NCI-H2196 treated with DMSO at 0.1 percent for 48 hours (cell line): ENCODE data around the gene EPB41.
"Not testable (repeated sequence)": the region's sequence is repeated elsewhere in the genome, so short reads cannot be mapped to it uniquely, and the experiment has no call there.

ENCODE experiments used
- DNase-seq: peaks from one replicate; lab custom pipeline; 2025; ENCODE audit not compliant: unreplicated experiment; lab: John Stamatoyannopoulos, UW

EPB41 gene

DNA sequence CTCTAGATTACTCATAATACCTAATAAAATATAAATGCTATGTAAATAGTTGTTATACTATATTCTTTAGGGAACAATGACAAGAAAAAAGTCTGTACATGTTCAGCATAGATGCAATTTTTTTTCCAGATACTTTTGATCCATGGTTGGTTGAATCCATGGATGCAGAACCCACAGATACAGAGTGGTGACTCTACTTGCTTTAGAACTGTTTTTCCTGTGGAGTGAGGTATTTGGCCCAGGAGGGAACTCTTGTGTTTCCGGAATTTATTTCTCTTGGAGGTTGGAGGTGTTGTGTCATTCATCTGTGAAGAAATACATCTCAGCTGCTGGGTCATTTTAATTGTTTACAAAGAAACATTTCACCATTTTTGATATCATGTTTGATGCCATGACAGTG is 180.6 kb downstream of the EPB41 start:
- no peak for DNase-seq

- no peak for DNase-seq
Observed at GRCh38 chr1:29096231-29096886, 182.0 kb downstream of the EPB41 start.

DNA sequence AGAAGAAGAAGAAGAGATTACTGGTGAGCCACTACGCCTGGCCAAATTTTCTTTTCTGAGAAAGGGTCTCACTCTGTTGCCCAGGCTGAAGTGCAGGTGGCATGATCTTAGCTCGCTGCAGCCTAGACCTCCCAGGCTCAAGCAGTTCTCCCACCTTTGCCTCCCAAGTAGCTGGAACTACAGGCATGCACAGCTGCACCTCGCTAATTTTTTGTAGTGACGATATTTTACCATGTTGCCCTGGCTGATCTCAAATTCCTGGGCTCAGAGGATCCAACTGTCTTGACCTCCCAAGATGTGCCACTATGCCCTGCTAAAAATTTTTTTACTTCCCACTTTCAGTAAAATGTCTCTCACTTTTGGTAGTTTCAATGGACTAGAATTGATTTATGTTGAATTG is 184.9 kb downstream of the EPB41 start:
- no peak for DNase-seq

DNA sequence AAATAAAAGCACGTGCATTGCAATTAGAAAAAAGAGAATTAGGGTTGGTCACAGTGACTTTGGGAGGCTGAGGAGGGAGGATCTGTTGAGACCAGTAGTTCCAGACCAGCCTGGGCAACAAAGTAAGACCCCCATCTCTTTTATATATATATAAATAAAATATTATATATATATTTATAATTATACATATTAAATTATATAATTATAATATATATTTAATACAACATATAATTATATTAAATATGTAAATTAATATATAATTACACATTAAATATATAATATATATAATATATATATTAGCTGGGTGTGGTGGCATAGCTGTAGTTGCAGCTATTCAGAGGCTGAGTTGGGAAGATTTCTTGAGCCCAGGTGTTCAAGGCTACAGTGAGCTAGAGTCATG is 186.1 kb downstream of the EPB41 start:
- no peak for DNase-seq

DNA sequence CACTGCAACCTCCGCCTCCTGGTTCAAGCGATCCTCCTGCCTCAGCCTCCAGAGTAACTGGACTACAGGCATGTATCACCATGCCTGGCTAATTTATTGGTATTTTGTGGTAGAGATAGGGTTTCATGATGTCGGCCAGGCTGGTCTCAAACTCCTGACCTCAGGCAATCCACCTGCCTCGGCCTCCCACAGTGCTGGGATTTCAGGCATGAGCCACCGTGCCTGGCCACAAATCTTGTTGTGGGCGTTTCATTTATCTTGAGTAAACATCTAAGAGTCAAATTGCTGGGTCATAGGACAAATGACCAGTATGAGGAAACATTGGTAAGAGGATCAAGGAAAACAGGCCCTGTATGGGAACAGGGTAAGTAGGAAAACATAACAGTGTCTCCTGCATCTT is 191.5 kb downstream of the EPB41 start:
- no peak for DNase-seq

GRCh38 chr1:29108041-29108440 is 193.7 kb downstream of the EPB41 start:
- not testable (repeated sequence) for DNase-seq

DNA sequence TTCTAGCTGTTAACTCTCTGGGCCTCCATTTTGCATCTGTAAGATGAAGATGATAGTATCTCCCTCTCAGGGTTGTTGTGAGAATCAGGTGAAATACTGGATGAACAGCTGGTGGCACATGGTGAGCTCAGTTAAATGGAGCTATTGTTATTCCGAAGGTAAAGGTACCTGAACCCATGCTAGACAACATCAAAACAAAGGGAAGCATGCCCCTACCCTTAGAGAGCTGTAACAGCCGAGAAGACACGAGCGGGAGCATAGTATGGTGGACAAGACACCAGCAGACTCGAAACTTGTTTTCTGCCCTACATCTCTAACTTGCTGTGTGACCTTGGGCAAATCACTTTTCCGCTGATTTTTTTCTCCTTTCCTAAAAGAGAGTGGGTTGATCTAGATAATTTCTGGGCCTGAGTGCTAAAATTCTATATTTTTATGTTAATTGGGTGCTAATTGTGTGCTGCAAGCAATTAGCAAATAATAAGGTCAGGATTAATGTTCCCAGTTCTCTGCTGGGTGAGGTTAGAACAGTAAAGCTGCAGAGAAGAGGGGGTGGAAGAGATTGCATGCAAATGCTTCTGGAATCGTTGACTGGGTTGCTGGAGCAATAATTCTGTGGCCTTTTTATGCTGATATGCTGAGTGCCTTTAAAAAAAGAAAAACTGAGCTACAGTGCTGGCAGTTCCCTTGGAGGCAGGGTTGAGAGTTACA is 198.5 kb downstream of the EPB41 start:
- DNase-seq = no peak

DNA sequence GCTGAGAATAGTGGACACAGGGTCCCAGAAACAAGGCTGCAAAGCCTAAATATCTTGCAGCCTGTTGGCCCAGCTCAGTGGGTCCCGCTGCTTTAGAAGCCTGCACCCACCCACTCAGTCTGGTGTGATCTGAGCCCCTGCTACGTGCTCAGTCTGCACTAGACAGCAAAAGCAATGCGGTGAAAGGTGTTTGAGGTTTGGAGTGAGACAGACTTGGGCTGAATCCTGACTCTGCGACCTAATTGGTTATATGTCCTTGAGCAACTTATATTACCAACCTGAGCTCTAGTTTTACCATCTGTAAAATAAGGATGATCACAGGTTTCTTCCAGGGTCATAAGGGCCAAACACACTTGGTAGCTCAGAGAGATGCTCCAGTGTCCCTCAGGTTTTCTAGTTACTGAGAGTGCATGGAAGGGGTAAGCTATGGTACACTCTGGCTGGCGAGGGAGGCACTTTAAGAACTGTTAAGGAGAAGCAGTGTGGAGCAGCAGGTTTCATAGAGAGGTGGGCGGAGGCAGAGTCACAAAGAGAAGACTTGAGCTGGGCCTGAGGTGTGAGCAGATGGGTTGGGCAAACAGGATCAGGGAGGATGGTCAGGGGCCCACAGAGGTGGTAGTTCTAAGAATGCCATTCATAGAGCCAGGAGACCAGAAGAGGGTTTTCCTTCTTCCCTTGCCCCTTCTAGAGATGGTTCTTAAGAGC is 199.2 kb downstream of the EPB41 start:
- no peak for DNase-seq

GRCh38 chr1:29114654-29115053 is 200.3 kb downstream of the EPB41 start:
- DNase-seq = no peak

DNA sequence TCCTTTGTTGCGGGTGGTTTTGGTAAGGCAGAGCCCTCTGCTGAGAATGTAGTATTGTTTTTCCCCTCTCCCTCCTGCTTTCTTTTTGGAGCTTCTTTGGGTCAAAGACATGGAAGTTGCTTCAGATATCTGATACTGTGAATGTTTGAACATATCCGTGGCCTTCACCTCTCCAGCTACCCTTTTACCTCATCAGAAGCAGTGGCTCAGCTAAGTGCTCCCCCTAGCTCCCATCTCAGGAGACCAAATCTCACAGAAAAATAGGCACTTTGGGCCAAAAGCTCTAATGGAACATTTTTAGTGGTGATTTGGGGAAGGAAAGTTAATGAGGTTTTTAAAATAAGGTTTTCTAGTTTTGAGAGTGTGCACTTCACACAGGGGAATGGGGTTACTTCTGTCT is 203.0 kb downstream of the EPB41 start:
- no peak for DNase-seq

GRCh38 chr1:29119121-29119929 is 205.0 kb downstream of the EPB41 start:
- DNase-seq = no peak

- DNase-seq = no peak
Observed at GRCh38 chr1:29120367-29120766, 206.0 kb downstream of the EPB41 start.

DNA sequence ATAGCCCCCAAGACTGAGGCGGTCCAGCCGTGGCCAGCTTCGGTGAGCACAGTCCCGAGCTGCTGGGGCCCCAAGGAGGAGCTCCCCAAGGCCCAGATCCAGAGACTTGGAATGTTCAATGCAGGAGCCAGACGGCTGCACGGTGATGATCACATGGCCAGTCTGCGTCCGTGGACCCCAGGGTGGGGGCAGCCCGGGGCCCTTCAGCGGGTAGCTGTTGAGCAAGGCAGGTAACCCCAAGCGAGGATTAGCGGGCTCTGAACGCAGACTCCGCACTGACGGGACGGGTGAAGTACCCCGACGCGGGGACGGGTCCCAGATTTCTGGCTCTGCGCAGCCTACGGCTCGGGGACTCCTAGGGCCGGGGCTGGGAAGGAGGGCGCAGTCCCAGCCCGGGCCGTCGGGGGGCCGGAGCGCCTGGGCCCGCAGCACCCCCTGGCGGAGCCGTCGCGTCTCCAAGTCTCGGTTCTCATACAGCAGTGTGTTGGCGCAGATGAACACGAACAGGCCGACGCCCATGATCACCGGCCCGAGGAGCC is 206.6 kb downstream of the EPB41 start:
- no peak for DNase-seq

DNA sequence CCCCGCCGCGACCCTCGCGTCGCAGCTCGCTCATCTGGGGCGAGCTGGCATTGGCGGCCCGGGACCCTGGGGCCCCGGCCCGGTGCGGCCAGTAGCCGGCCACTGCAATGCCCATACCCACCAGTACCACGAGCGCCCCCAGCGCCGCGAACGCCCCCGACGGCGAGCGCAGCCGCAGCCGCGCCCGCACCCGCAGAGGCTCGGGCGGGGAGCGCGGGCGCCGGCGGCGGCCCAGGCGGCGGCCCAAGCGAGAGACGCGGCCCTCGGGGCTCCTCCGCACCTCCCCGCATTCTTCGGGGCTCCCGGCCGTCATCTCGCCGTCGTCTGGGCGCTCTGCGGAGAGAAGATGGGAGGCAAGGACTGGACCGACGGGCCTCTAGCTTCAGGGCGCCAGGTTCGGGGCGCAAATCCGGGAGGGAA is 207.2 kb downstream of the EPB41 start:
- DNase-seq = no peak

DNA sequence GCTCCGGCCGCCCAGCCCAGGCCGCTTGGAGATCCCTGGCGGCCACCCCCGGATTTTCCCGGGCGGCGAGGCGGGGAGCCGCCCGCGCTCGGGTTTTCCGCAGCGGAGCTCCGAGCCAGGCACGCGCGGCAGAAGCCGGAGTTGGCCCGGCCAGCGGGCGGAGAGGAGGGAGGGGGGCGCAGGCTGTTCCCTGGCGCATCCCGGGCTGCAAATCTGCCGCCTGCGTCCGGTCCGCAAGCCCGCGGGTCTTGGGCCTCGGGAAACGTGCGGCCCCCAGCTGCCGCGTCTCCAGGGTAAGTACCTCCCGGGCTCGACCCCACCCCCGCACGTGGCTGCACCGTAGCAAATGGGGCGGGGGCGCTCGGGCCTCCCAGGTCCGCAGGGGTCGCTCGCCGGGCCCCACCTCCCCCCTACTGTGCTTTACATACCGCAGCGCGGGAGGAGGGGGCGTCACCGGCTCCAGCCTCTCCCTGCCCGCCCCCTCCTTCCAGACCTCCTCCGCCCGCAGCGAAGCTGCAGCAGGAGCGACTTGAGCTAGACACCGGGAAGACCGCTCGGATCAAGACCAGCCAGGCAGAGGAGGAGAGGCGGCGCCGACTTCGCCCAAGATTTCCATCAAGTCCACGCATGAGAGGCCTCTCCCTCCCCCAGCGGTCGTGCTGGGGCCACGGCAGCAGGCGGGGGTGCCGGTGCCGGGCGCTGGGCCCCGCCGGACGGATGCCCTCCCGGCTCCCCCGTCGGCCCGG is 207.7 kb downstream of the EPB41 start:
- DNase-seq = no peak

GRCh38 chr1:29122682-29123052 is 208.3 kb downstream of the EPB41 start:
- no peak for DNase-seq

DNA sequence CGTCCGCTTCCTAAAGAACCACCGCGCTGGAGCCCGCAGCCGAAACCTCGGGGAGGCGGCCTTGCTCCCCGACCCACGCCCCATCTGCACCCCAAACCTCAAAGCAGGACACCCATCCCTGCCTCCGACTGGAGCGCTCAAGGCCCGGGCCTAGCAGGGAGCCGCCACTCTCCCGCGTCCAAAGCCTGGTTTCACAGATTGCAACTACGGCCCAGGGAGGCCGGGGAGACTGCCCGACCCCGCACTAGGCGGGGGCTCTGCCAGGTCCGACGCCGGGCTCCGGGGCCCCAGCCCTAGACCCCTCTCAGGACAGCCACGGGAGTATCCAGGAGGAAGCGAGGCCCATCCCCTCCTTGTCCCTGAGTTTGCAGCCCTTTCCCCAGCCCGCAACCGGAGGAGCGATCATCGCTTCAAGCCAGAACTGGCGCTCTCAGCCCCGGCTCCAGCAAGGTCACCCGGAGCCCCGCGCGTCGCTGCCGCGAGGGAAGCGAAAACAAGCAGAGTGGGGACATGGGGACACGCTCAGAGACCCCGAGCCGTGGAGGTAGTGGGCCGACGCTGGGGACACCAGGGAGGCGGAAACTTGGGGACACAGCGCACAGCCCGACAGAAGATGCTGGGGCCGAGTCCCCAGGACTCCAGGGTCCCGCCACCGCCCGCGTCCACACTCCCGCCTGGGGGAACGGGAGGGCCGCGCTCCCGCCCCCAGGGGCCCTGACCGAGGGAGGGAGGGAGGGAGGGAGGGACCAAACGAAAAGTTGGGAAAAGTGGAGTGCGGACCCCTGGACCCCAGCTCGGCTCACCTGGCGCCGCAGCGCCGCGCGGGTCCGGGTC is 208.9 kb downstream of the EPB41 start:
- no peak for DNase-seq

DNA sequence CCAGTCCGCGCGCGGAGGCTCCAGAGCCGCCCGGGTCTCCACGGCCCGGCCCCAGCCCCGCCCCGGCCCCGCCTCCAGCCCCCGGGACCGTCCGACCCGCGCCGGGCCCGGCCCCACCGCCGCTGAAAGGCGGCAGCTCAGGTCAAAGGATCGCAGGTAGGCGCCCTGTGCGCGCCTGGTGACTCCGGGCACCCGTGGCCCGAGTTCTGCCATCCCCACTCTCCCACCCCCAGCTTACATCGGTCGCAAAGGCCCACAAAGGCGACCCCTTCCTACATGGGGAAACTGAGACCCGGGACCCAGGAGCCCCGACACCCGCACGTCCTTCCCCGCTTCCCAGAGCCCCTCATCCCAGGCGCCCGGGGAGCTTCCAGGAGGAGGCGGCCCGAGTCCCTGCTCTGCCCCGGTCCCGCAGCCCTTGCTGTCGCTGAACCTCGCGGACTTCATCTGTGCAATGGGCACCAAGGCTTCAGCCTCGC is 209.6 kb downstream of the EPB41 start, which contains the start of gene TMEM200B:
TSS of gene TMEM200B (minus strand) at position 17 of the 479 bp plus-strand sequence. CDS start 2,075 bp downstream, outside the sequence.
- DNase-seq = no peak
